HG02571 (cell line): ENCODE measurements around the gene HDGFL2.

ENCODE experiments used
- ATAC-seq: cut with Tn5 transposase; IDR thresholded peaks from one replicate; pipeline ENCODE4 v1.9.1; 2021; ENCODE audit warnings: mild to moderate bottlenecking, moderate library complexity; ENCODE audit not compliant: unreplicated experiment

HDGFL2 gene

GRCh38 chr19:4464815-4465581, 7.1 kb upstream of the HDGFL2 start:
- ATAC-seq: no peak

- no peak for ATAC-seq
Observed at GRCh38 chr19:4467835-4468234, 4.3 kb upstream of the HDGFL2 start.

GRCh38 chr19:4471403-4472173, 509 bp upstream of the HDGFL2 start:
- peak; percentile 84 for ATAC-seq

- ATAC-seq: no peak
Observed at GRCh38 chr19:4473011-4473762, 1.1 kb downstream of the HDGFL2 start.

GRCh38 chr19:4473763-4474513, 1.8 kb downstream of the HDGFL2 start:
- ATAC-seq: no peak

GRCh38 chr19:4474514-4475022, 2.5 kb downstream of the HDGFL2 start:
- ATAC-seq: no peak

GRCh38 chr19:4477034-4477801, 5.1 kb downstream of the HDGFL2 start:
- no peak for ATAC-seq

GRCh38 chr19:4482721-4483364, 10.7 kb downstream of the HDGFL2 start:
- no peak for ATAC-seq

- no peak for ATAC-seq
Observed at GRCh38 chr19:4483385-4483784, 11.3 kb downstream of the HDGFL2 start.

GRCh38 chr19:4487572-4487971, 15.5 kb downstream of the HDGFL2 start:
- ATAC-seq: no peak

- ATAC-seq: no peak
Observed at GRCh38 chr19:4488496-4488895, 16.4 kb downstream of the HDGFL2 start.

GRCh38 chr19:4491446-4491845, 19.3 kb downstream of the HDGFL2 start:
- no peak for ATAC-seq

GRCh38 chr19:4492337-4493103, 20.4 kb downstream of the HDGFL2 start:
- no peak for ATAC-seq

- ATAC-seq: no peak
Observed at GRCh38 chr19:4493104-4493928, 21.2 kb downstream of the HDGFL2 start.

GRCh38 chr19:4493929-4494690, 22.0 kb downstream of the HDGFL2 start:
- ATAC-seq: no peak

- ATAC-seq: no peak
Observed at GRCh38 chr19:4494691-4495064, 22.6 kb downstream of the HDGFL2 start.

- ATAC-seq: no peak
Observed at GRCh38 chr19:4495471-4495870, 23.4 kb downstream of the HDGFL2 start.
